DND-41 (cell line): ENCODE data around the gene NCS1.

Experiments used
- ATAC-seq: fragments of 200-7000 bp; cut with Tn5 transposase; 3 replicates; pipeline ENCODE4 v1.9.1; 2021; ENCODE audit warnings: low read depth; ENCODE audit not compliant: insufficient read depth
- DNase-seq: peaks from one replicate; pipeline ENCODE4 v3.0.0-alpha.2; 2020
- H2AFZ ChIP-seq: 2 replicates; pipeline ENCODE4 v1.6.0; 2012; ENCODE audit warnings: low read depth, low read length
- H3K27ac ChIP-seq: 2 replicates; pipeline ENCODE4 v1.5.1; 2012; ENCODE audit warnings: low read length, inconsistent platforms
- H3K27me3 ChIP-seq: fragments of 200-600 bp; sonication (generic); 2 replicates; pipeline ENCODE4 v1.6.0; 2012; ENCODE audit warnings: low read length, mild to moderate bottlenecking, inconsistent platforms; ENCODE audit not compliant: insufficient read depth, poor library complexity
- H3K36me3 ChIP-seq: 2 replicates; pipeline ENCODE4 v1.5.1; 2012; ENCODE audit warnings: low read length, inconsistent platforms; ENCODE audit not compliant: insufficient read depth
- H3K4me1 ChIP-seq: 2 replicates; pipeline ENCODE4 v1.5.1; 2012; ENCODE audit warnings: mild to moderate bottlenecking, low read length; ENCODE audit not compliant: insufficient read depth
- H3K4me2 ChIP-seq: 2 replicates; pipeline ENCODE4 v1.6.0; 2012; ENCODE audit warnings: mild to moderate bottlenecking, moderate library complexity, low read length, inconsistent platforms; ENCODE audit not compliant: insufficient read depth
- H3K4me3 ChIP-seq, 2 experiments: fragments of 200-600 bp in 1 of 2; shearing (Covaris generic) in 1 of 2; 2 replicates each; pipeline ENCODE4 v1.5.1; 2012 to 2016; ENCODE audit warnings: inconsistent platforms in 2 of 2, low read length in 2 of 2, mild to moderate bottlenecking in 2 of 2, low read depth in 1 of 2, moderate library complexity in 1 of 2
- H3K79me2 ChIP-seq: 2 replicates; pipeline ENCODE4 v1.6.0; 2012; ENCODE audit warnings: low read length, inconsistent platforms; ENCODE audit not compliant: insufficient read depth
- H3K9ac ChIP-seq: 2 replicates; pipeline ENCODE4 v1.6.0; 2012; ENCODE audit warnings: low read depth, mild to moderate bottlenecking, inconsistent platforms, low read length, moderate library complexity
- H3K9me3 ChIP-seq: 2 replicates; pipeline ENCODE4 v1.5.1; 2012; ENCODE audit warnings: low read length, moderate library complexity, mild to moderate bottlenecking, inconsistent platforms; ENCODE audit not compliant: insufficient read depth, severe bottlenecking
- H4K20me1 ChIP-seq: 2 replicates; pipeline ENCODE4 v1.6.0; 2012; ENCODE audit warnings: low read length; ENCODE audit not compliant: insufficient read depth
- CTCF ChIP-seq: IDR thresholded peaks from 2 replicates; pipeline ENCODE4 v1.5.1; 2012; ENCODE audit warnings: borderline replicate concordance, low read length, moderate library complexity, mild to moderate bottlenecking; ENCODE audit not compliant: poor library complexity, severe bottlenecking; ENCODE audit errors: extremely low read depth
- EZH2 ChIP-seq: IDR thresholded peaks from 3 replicates; pipeline ENCODE4 v1.6.1; 2012; ENCODE audit warnings: borderline replicate concordance, low read depth, mild to moderate bottlenecking, moderate library complexity, low read length, inconsistent platforms; ENCODE audit not compliant: severe bottlenecking

Gene NCS1

DNA sequence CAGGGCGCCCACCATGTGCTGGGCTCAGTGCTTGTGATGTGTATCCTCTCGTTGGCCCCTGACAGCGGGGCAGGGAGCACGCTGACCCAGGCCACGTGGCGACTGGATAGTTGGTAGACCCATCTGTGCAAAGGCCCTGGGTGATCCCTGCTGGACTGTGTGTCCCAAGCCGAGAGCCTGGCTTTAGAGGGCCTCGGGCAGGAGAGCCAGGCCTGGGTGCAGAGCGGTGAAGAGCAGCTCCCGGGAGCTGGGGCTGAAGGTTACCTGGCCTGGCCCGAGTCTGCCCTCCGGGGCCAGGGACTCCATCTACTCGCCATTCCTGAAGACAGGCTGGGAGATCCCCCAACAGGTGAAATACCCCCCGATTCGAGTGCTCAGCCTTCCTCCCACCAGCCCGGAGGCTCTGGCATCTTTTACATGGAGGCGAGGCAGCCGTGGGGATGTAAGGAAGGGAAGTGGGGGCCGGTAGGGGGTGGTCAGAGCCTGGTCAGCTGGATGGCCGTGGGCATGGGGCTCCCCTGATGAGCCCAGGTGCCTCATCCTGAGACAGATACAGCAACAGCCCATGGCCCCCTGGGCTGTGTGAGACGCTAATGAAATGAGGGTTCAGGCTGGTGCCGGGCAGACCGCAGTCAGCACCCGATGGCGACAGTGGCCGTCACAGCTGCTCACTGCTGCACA is 19.0 kb downstream of the NCS1 start:
- no peak overlapping the region for H3K9ac ChIP-seq
- H4K20me1 ChIP-seq = no peaks in the 10 kb centered on the region; the same call in 1 of the 2 replicates
- no peak for DNase-seq
- no peaks in the 10 kb centered on the region for H3K4me1 ChIP-seq
- H3K27ac ChIP-seq = no peak overlapping the region
- no peak for ATAC-seq
- no peaks in the 10 kb centered on the region for H3K79me2 ChIP-seq
- H3K36me3 ChIP-seq = no peaks in the 10 kb centered on the region
- peaks cover 2% of the 10 kb centered on the region for H3K27me3 ChIP-seq
- no peaks in the 10 kb centered on the region for H3K9me3 ChIP-seq
- no peak overlapping the region for H3K4me3 ChIP-seq
- H2AFZ ChIP-seq = no peak overlapping the region
- no peak overlapping the region for H3K4me2 ChIP-seq
- TF ChIP-seq EZH2 (no peak), CTCF (no peak)

- Histone ChIP-seq H3K36me3 (no peaks in the 10 kb centered on the region), H3K9ac (no peak overlapping the region), H3K27ac (no peak overlapping the region), H3K4me3 (no peak overlapping the region), H3K79me2 (no peaks in the 10 kb centered on the region), H3K27me3 (peaks cover 2% of the 10 kb centered on the region), H2AFZ (no peak overlapping the region), H3K4me1 (no peaks in the 10 kb centered on the region), H3K9me3 (no peaks in the 10 kb centered on the region), H3K4me2 (no peak overlapping the region), H4K20me1 (no peaks in the 10 kb centered on the region; the same call in 1 of the 2 replicates)
- no peak for DNase-seq
- no peak for ATAC-seq
- TF ChIP-seq EZH2 = no peak
- no peak for TF ChIP-seq CTCF
Observed at GRCh38 chr9:130191749-130192120, 19.5 kb downstream of the NCS1 start.

DNA sequence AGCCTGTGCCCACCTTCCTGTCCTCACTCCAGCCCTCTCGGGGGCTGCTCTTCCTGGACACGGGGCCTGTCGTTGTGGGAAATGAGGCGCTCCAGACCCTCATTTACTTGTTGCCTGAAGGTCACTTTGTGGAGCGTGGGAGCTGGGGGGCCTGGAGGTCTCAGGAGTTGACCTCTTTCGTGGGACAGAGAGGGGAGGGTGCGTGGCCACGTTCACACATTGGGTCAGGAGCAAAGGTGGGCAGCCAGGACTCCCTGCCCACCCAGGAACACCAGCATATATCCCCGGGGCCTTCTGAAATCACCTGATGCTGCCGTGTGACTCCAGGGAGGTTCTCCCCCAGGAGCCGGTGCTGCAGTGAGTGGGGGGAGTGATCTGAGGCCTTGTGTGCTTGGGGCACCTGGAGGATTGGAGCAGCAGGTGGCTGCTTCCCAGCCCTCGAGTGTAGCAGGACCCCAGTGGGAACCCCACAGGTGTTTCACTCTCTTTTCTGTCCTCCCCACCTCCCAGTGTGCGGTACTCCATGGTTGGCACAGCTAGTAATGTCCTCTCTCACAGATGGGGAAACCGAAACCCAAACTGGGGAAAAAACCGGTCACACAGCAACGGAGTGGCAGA is 20.3 kb downstream of the NCS1 start:
- Histone ChIP-seq H3K27me3 (peaks cover 2% of the 10 kb centered on the region), H3K4me2 (no peak overlapping the region), H3K9me3 (no peaks in the 10 kb centered on the region), H3K36me3 (no peaks in the 10 kb centered on the region), H4K20me1 (no peaks in the 10 kb centered on the region; the same call in 1 of the 2 replicates), H3K27ac (no peak overlapping the region), H3K79me2 (no peaks in the 10 kb centered on the region), H3K9ac (no peak overlapping the region), H2AFZ (no peak overlapping the region), H3K4me1 (no peaks in the 10 kb centered on the region), H3K4me3 (no peak overlapping the region)
- no peak for DNase-seq
- ATAC-seq = no peak
- TF ChIP-seq EZH2 = no peak
- TF ChIP-seq CTCF = no peak
